ENCODE results near the gene PTPRG. TPM values are rescaled to one million over a fixed set of nuclear protein-coding genes. Genes with fewer than 3 reads are reported as not detected.

PTPRG gene
- 63.0 and 63.9 TPM in 2 replicates for total RNA-seq

GRCh38 chr3:61561374-61562041 lies at the start of gene PTPRG:
TSS of gene PTPRG (plus strand) at chr3:61561571. CDS start at chr3:61562288, 717 bp downstream.

